Measurements from ENCODE around the gene CKM.
"Not testable (repeated sequence)": the region's sequence is repeated elsewhere in the genome, so short reads cannot be mapped to it uniquely, and the experiment has no call there.

CKM gene

GRCh38 chr19:45280471-45280961 lies 42.2 kb downstream of the CKM start:
- DNase-seq = no peak

- DNase-seq = no peak
These were observed 43.0 kb downstream of the CKM start for GRCh38 chr19:45279587-45280192.

- DNase-seq = no peak
These were observed 44.6 kb downstream of the CKM start for GRCh38 chr19:45278087-45278486.

- DNase-seq = no peak
These were observed 46.4 kb downstream of the CKM start for GRCh38 chr19:45276284-45276687.

- no peak for DNase-seq
These were observed 47.2 kb downstream of the CKM start for GRCh38 chr19:45275370-45275971.

GRCh38 chr19:45273521-45273855 lies 49.2 kb downstream of the CKM start:
- no peak for DNase-seq

GRCh38 chr19:45271735-45272108 lies 51.0 kb downstream of the CKM start:
- DNase-seq = peak; percentile 14

- DNase-seq = no peak
These were observed 51.5 kb downstream of the CKM start for GRCh38 chr19:45271098-45271734.

- DNase-seq = not testable (repeated sequence)
These were observed 52.7 kb downstream of the CKM start for GRCh38 chr19:45269939-45270338.

- DNase-seq = no peak
These were observed 55.4 kb downstream of the CKM start for GRCh38 chr19:45267296-45267695.

- no peak for DNase-seq
These were observed 57.3 kb downstream of the CKM start for GRCh38 chr19:45265375-45265774.

- no peak for DNase-seq
These were observed 57.8 kb downstream of the CKM start for GRCh38 chr19:45264781-45265317.

GRCh38 chr19:45263013-45263412 lies 59.7 kb downstream of the CKM start:
- DNase-seq = no peak

- DNase-seq = no peak
These were observed 60.1 kb downstream of the CKM start for GRCh38 chr19:45262570-45262969.

GRCh38 chr19:45258862-45259261 lies 63.8 kb downstream of the CKM start:
- no peak for DNase-seq

- DNase-seq = no peak
These were observed 65.8 kb downstream of the CKM start for GRCh38 chr19:45256836-45257235.
